Measurements from ENCODE around the gene TSFM.

GRCh38 chr12:57735198-57735855 lies 47.3 kb upstream of the TSFM start:
- no peak for TF ChIP-seq CTCF (IDR thresholded peaks at IDR 0.05)
- no peak for TF ChIP-seq POLR2A (IDR thresholded peaks at IDR 0.05)
- TF ChIP-seq POLR2AphosphoS5 (IDR thresholded peaks at IDR 0.05; ENCODE audit: insufficient read depth in 1 of 2, low read depth in 1 of 2): no peak

Data from vagina (tissue), 2 donors.